Measurements from ENCODE around the gene BCOR.

BCOR gene

GRCh38 chrX:40035726-40036125 is 62.0 kb downstream of the BCOR start:
- no peak for DNase-seq (ENCODE audit: low read depth)
- TF ChIP-seq CTCF (conservative IDR thresholded peaks at IDR 0.05; ENCODE audit: low read depth, low read length), result no peak
- no peak overlapping the region for H3K4me3 ChIP-seq (ENCODE audit: low read length)

GRCh38 chrX:40031911-40032310 is 65.8 kb downstream of the BCOR start:
- no peak for TF ChIP-seq CTCF (conservative IDR thresholded peaks at IDR 0.05; ENCODE audit: low read depth, low read length)
- no peak overlapping the region for H3K4me3 ChIP-seq (ENCODE audit: low read length)
- DNase-seq (ENCODE audit: low read depth), result no peak

- TF ChIP-seq CTCF (conservative IDR thresholded peaks at IDR 0.05; ENCODE audit: low read depth, low read length), result no peak
- no peak overlapping the region for H3K4me3 ChIP-seq (ENCODE audit: low read length)
- DNase-seq (ENCODE audit: low read depth), result no peak
Measured at GRCh38 chrX:40030205-40030604, 67.6 kb downstream of the BCOR start.

- DNase-seq (ENCODE audit: low read depth), result no peak
- TF ChIP-seq CTCF (conservative IDR thresholded peaks at IDR 0.05; ENCODE audit: low read depth, low read length), result no peak
- no peak overlapping the region for H3K4me3 ChIP-seq (ENCODE audit: low read length)
Measured at GRCh38 chrX:40022421-40022820, 75.3 kb downstream of the BCOR start.

GRCh38 chrX:40021647-40022046 is 76.1 kb downstream of the BCOR start:
- H3K4me3 ChIP-seq (ENCODE audit: low read length), result no peak overlapping the region
- no peak for DNase-seq (ENCODE audit: low read depth)
- no peak for TF ChIP-seq CTCF (conservative IDR thresholded peaks at IDR 0.05; ENCODE audit: low read depth, low read length)

GRCh38 chrX:40019541-40019940 is 78.2 kb downstream of the BCOR start:
- no peak for TF ChIP-seq CTCF (conservative IDR thresholded peaks at IDR 0.05; ENCODE audit: low read depth, low read length)

GRCh38 chrX:40018041-40018440 is 79.7 kb downstream of the BCOR start:
- DNase-seq (ENCODE audit: low read depth), result no peak
- no peak overlapping the region for H3K4me3 ChIP-seq (ENCODE audit: low read length)
- TF ChIP-seq CTCF (conservative IDR thresholded peaks at IDR 0.05; ENCODE audit: low read depth, low read length), result no peak

More at GRCh38 chrX:40019541-40019940, 78.2 kb downstream of the BCOR start:
- no peak for DNase-seq (ENCODE audit: low read depth)
- H3K4me3 ChIP-seq (ENCODE audit: low read length), result no peak overlapping the region
